Measurements from ENCODE around the gene F5.

GRCh38 chr1:169507413-169507812, 78.9 kb downstream of the F5 start:
- TF ChIP-seq CTCF (IDR thresholded peaks at IDR 0.05) = no peak
- no peak for TF ChIP-seq POLR2A (IDR thresholded peaks at IDR 0.05)
- no peak for TF ChIP-seq POLR2AphosphoS5 (IDR thresholded peaks at IDR 0.05)
